A673 (cell line): ENCODE measurements around the gene CACNA1A. TPM values are rescaled to one million over a fixed set of nuclear protein-coding genes. Genes with fewer than 3 reads are reported as not detected.

Experiments used
- BruUV-seq: library from RNA; stranded (reverse); fragments of 400-500 nt; replicated peaks from 2 replicates; lab custom pipeline; 2021; lab: Mats Ljungman, UMichigan
- CTCF ChIA-PET: fragments of 300-600 bp; sonication (Branson Sonifier 250); formaldehyde crosslinking; loops from one replicate; lab custom pipeline; 2022; ENCODE audit warnings: antibody characterized with exemption; lab: Charles Lee
- POLR2A ChIA-PET: fragments of 300-600 bp; sonication (Branson Sonifier 250); formaldehyde crosslinking; loops from one replicate; lab custom pipeline; 2022; ENCODE audit warnings: antibody characterized with exemption; ENCODE audit not compliant: low non-redundant PET; lab: Charles Lee
- DNase-seq: peaks from one replicate; pipeline ENCODE4 v3.0.0-alpha.2; 2015; ENCODE audit warnings: low spot score
- H3K27ac ChIP-seq: fragments of 200-600 bp; sonication (generic); 2 replicates; pipeline ENCODE4 v1.5.1; 2016; ENCODE audit warnings: mixed run types, low read depth, mild to moderate bottlenecking, mixed read lengths, antibody characterized with exemption, low read length; ENCODE audit not compliant: poor library complexity, severe bottlenecking
- H3K27me3 ChIP-seq: fragments of 200-600 bp; sonication (generic); replicated peaks from 2 replicates; pipeline ENCODE4 v1.6.1; 2017; ENCODE audit warnings: mixed run types, low read depth, mild to moderate bottlenecking, mixed read lengths, antibody characterized with exemption, low read length; ENCODE audit not compliant: insufficient read depth, poor library complexity
- H3K36me3 ChIP-seq: fragments of 200-600 bp; sonication (generic); 2 replicates; pipeline ENCODE4 v1.6.1; 2016; ENCODE audit warnings: mixed run types, mild to moderate bottlenecking, mixed read lengths, antibody characterized with exemption, low read length; ENCODE audit not compliant: insufficient read depth, poor library complexity, severe bottlenecking
- H3K4me1 ChIP-seq: fragments of 200-600 bp; sonication (generic); 2 replicates; pipeline ENCODE4 v1.6.1; 2017; ENCODE audit warnings: mixed run types, mild to moderate bottlenecking, mixed read lengths, antibody characterized with exemption, low read length; ENCODE audit not compliant: insufficient read depth, poor library complexity, severe bottlenecking
- H3K4me3 ChIP-seq: fragments of 200-600 bp; sonication (generic); 2 replicates; pipeline ENCODE4 v1.5.1; 2016; ENCODE audit warnings: low read depth, mixed run types, mild to moderate bottlenecking, mixed read lengths, low read length; ENCODE audit not compliant: poor library complexity, severe bottlenecking
- H3K9me3 ChIP-seq: fragments of 200-600 bp; sonication (generic); 2 replicates; pipeline ENCODE4 v1.6.1; 2016; ENCODE audit warnings: mixed run types, low read depth, mild to moderate bottlenecking, mixed read lengths, antibody characterized with exemption, low read length; ENCODE audit not compliant: poor library complexity, severe bottlenecking
- EZH2 ChIP-seq: fragments of 200-600 bp; sonication (generic); IDR thresholded peaks from 2 replicates; pipeline ENCODE4 v1.6.1; 2017; ENCODE audit warnings: borderline replicate concordance, low read depth, mild to moderate bottlenecking, mixed read lengths, antibody characterized with exemption, low read length; ENCODE audit not compliant: poor library complexity, severe bottlenecking
- intact Hi-C: fragments of 100-400 bp; cut with micrococcal nuclease; formaldehyde crosslinking; loops from one replicate; pipeline ENCODE4 v1.10.0; 2022; ENCODE audit not compliant: unreplicated experiment
- total RNA-seq: library from RNA; stranded (reverse); gene quantifications from 2 replicates; pipeline ENCODE4 v1.2.3, GENCODE V29; 2021
- TF ChIP-seq, protein P1 (sequence below): fragments of 300-800, 200-600 bp; sonication (generic); conservative IDR thresholded peaks from 2 replicates; pipeline ENCODE4 v1.5.1; 2017; ENCODE audit warnings: low read depth, mild to moderate bottlenecking, antibody characterized with exemption, low read length, moderate library complexity, mixed read lengths

The CACNA1A gene
- total RNA-seq, 1 experiment from 2014 or later: 3.2 TPM

- intact Hi-C loops: no loop called here
- no peak for TF ChIP-seq EZH2
- TF ChIP-seq, protein P1, sequence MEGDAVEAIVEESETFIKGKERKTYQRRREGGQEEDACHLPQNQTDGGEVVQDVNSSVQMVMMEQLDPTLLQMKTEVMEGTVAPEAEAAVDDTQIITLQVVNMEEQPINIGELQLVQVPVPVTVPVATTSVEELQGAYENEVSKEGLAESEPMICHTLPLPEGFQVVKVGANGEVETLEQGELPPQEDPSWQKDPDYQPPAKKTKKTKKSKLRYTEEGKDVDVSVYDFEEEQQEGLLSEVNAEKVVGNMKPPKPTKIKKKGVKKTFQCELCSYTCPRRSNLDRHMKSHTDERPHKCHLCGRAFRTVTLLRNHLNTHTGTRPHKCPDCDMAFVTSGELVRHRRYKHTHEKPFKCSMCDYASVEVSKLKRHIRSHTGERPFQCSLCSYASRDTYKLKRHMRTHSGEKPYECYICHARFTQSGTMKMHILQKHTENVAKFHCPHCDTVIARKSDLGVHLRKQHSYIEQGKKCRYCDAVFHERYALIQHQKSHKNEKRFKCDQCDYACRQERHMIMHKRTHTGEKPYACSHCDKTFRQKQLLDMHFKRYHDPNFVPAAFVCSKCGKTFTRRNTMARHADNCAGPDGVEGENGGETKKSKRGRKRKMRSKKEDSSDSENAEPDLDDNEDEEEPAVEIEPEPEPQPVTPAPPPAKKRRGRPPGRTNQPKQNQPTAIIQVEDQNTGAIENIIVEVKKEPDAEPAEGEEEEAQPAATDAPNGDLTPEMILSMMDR: no peak
- CTCF ChIA-PET: interaction anchor here (0.7 kb wide), 1 partner anchor 31 kb away, joined by 4 read pairs; no protein-coding TSS in a partner anchor
These were observed 261.4 kb downstream of the CACNA1A start for GRCh38 chr19:13244920-13245319.

GRCh38 chr19:13241231-13242104 lies 264.8 kb downstream of the CACNA1A start:
- no peaks in the 10 kb centered on the region for H3K27me3 ChIP-seq
- TF ChIP-seq, protein P1: peak; percentile 28; the same call in 1 of the 2 replicates
- no peak for TF ChIP-seq EZH2
- intact Hi-C loops: no loop called here
- no peak for DNase-seq
- H3K27ac ChIP-seq: no peak overlapping the region
- H3K36me3 ChIP-seq: no peaks in the 10 kb centered on the region
- POLR2A ChIA-PET: interaction anchor here (0.6 kb wide), 1 partner anchor 43 kb away, joined by 3 read pairs; no protein-coding TSS in a partner anchor
- H3K4me3 ChIP-seq: no peak overlapping the region
- BruUV-seq: no TSS peak
- H3K9me3 ChIP-seq: no peaks in the 10 kb centered on the region
- H3K4me1 ChIP-seq: no peaks in the 10 kb centered on the region
- CTCF ChIA-PET: no interaction called here

More at GRCh38 chr19:13244920-13245319, 261.4 kb downstream of the CACNA1A start:
- no peaks in the 10 kb centered on the region for H3K4me1 ChIP-seq
- BruUV-seq: no TSS peak
- no peaks in the 10 kb centered on the region for H3K27me3 ChIP-seq
- H3K27ac ChIP-seq: no peak overlapping the region
- no peaks in the 10 kb centered on the region for H3K36me3 ChIP-seq
- DNase-seq: no peak
- no peak overlapping the region for H3K4me3 ChIP-seq
- POLR2A ChIA-PET: no interaction called here
- no peaks in the 10 kb centered on the region for H3K9me3 ChIP-seq

GRCh38 chr19:13240312-13241022 lies 265.8 kb downstream of the CACNA1A start:
- CTCF ChIA-PET: no interaction called here
- POLR2A ChIA-PET: interaction anchor here (0.6 kb wide), 1 partner anchor 42 kb away, joined by 3 read pairs; no protein-coding TSS in a partner anchor
- no TSS peak for BruUV-seq

More at GRCh38 chr19:13240312-13241022, 265.8 kb downstream of the CACNA1A start:
- H3K27ac ChIP-seq: no peak overlapping the region
- no peaks in the 10 kb centered on the region for H3K9me3 ChIP-seq
- no peak overlapping the region for H3K4me3 ChIP-seq
- H3K4me1 ChIP-seq: no peaks in the 10 kb centered on the region
- TF ChIP-seq EZH2: no peak
- TF ChIP-seq, protein P1: no peak
- H3K36me3 ChIP-seq: no peaks in the 10 kb centered on the region
- no peak for DNase-seq
- intact Hi-C loops: no loop called here
- no peaks in the 10 kb centered on the region for H3K27me3 ChIP-seq
